GM12891 (cell line): ENCODE results near the gene MYL3.

ENCODE experiments used
- DNase-seq: peaks from one replicate; pipeline ENCODE4 v3.0.0; 2011; ENCODE audit warnings: low spot score; ENCODE audit not compliant: insufficient read length
- FAIRE-seq: peaks from 2 replicates; lab custom pipeline; 2011; peaks lifted over from hg19 to GRCh38; lab: Jason Lieb, UNC
- PAX5 ChIP-seq: IDR thresholded peaks from 2 replicates; pipeline ENCODE4 v1.6.1; 2011; ENCODE audit warnings: low read length, moderate library complexity, mild to moderate bottlenecking; ENCODE audit not compliant: insufficient read depth, severe bottlenecking
- POLR2A ChIP-seq: IDR thresholded peaks from 2 replicates; pipeline ENCODE4 v1.6.1; 2011; ENCODE audit warnings: low read depth, low read length, control low read depth
- POLR2AphosphoS5 ChIP-seq: IDR thresholded peaks from 2 replicates; pipeline ENCODE4 v1.6.1; 2011; ENCODE audit warnings: low read depth, low read length, control low read depth
- POU2F2 ChIP-seq: IDR thresholded peaks from 2 replicates; pipeline ENCODE4 v1.6.1; 2011; ENCODE audit warnings: low read depth, mild to moderate bottlenecking, control low read depth, low read length, moderate library complexity
- SPI1 ChIP-seq: IDR thresholded peaks from 2 replicates; pipeline ENCODE4 v1.6.1; 2011; ENCODE audit warnings: low read depth, low read length, control low read depth
- TAF1 ChIP-seq: IDR thresholded peaks from 2 replicates; pipeline ENCODE4 v1.6.1; 2011; ENCODE audit warnings: low read depth, low read length, control low read depth

Gene MYL3

GRCh38 chr3:46875560-46875959 is 12.3 kb upstream of the MYL3 start:
- DNase-seq: no peak
- FAIRE-seq: no peak
- TF ChIP-seq POLR2A (no peak), SPI1 (no peak), PAX5 (no peak), TAF1 (no peak), POLR2AphosphoS5 (no peak), POU2F2 (no peak)

- DNase-seq: no peak
- TF ChIP-seq TAF1: no peak
- no peak for TF ChIP-seq POLR2A
- TF ChIP-seq POU2F2: no peak
- no peak for TF ChIP-seq POLR2AphosphoS5
- no peak for TF ChIP-seq PAX5
- no peak for TF ChIP-seq SPI1
- no peak for FAIRE-seq
Measured at GRCh38 chr3:46874430-46874829, 11.2 kb upstream of the MYL3 start.

GRCh38 chr3:46873521-46873920 is 10.3 kb upstream of the MYL3 start:
- no peak for TF ChIP-seq PAX5
- TF ChIP-seq POU2F2: no peak
- no peak for TF ChIP-seq POLR2AphosphoS5
- TF ChIP-seq POLR2A: no peak
- TF ChIP-seq SPI1: no peak
- TF ChIP-seq TAF1: no peak
- DNase-seq (no peak), FAIRE-seq (no peak)

- FAIRE-seq (no peak), DNase-seq (no peak)
- TF ChIP-seq SPI1 (no peak), POLR2AphosphoS5 (no peak), PAX5 (no peak)
Measured at GRCh38 chr3:46871222-46871621, 8.0 kb upstream of the MYL3 start.

GRCh38 chr3:46870651-46871050 is 7.4 kb upstream of the MYL3 start:
- DNase-seq: no peak
- FAIRE-seq: no peak
- TF ChIP-seq TAF1 (no peak), SPI1 (no peak), PAX5 (no peak), POLR2AphosphoS5 (no peak), POU2F2 (no peak), POLR2A (no peak)

- TF ChIP-seq POLR2A (no peak), POLR2AphosphoS5 (no peak)
- FAIRE-seq (no peak), DNase-seq (no peak)
Measured at GRCh38 chr3:46869440-46869839, 6.2 kb upstream of the MYL3 start.

- FAIRE-seq: no peak
- TF ChIP-seq POLR2AphosphoS5: no peak
- no peak for TF ChIP-seq POU2F2
- TF ChIP-seq PAX5: no peak
- TF ChIP-seq SPI1: no peak
- no peak for TF ChIP-seq TAF1
- TF ChIP-seq POLR2A: no peak
- DNase-seq: no peak
Measured at GRCh38 chr3:46868948-46869347, 5.7 kb upstream of the MYL3 start.

GRCh38 chr3:46868287-46868686 is 5.0 kb upstream of the MYL3 start:
- no peak for FAIRE-seq
- TF ChIP-seq PAX5: no peak
- TF ChIP-seq POLR2AphosphoS5: no peak
- TF ChIP-seq SPI1: no peak
- TF ChIP-seq POLR2A: no peak
- no peak for TF ChIP-seq TAF1
- no peak for TF ChIP-seq POU2F2
- DNase-seq: no peak

GRCh38 chr3:46867550-46867898 is 4.3 kb upstream of the MYL3 start:
- DNase-seq: no peak
- TF ChIP-seq SPI1: no peak
- TF ChIP-seq PAX5: no peak
- TF ChIP-seq POU2F2: no peak
- TF ChIP-seq TAF1: no peak
- no peak for TF ChIP-seq POLR2A
- no peak for TF ChIP-seq POLR2AphosphoS5
- FAIRE-seq: no peak

- FAIRE-seq (peak; percentile 93), DNase-seq (peak; percentile 78)
- no peak for TF ChIP-seq TAF1
- no peak for TF ChIP-seq POU2F2
- TF ChIP-seq POLR2AphosphoS5: no peak
- no peak for TF ChIP-seq POLR2A
- no peak for TF ChIP-seq SPI1
- no peak for TF ChIP-seq PAX5
Measured at GRCh38 chr3:46866720-46867549, 3.7 kb upstream of the MYL3 start.
